ENCODE results near the gene SLC38A8. TPM values are rescaled to one million over a fixed set of nuclear protein-coding genes. Genes with fewer than 3 reads are reported as not detected.

The SLC38A8 gene
- total RNA-seq, 1 experiment from 2014 or later: not detected

DNA sequence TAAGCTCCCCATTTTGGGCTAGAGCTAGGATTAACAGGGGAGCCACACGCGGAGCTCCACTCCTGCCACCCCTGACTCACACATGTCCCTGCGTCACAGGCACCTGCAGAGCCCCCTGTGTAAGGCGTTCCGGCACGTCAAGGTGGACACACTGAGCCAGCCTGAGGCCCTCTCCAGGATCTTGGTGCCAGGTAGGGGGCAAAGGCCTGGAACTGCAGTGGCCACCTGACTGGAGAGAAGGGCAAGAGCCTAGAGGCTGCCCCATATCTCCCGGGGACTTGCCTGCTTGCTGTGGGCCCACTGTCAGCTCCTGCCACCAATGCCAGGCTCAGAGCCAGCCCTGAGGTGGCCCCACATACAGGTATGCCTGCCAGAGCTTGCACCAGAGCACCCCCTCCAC lies 40.9 kb downstream of the SLC38A8 start:
- POLR2A ChIA-PET: no interaction called here
- no peaks in the 10 kb centered on the region for H3K9me3 ChIP-seq (ENCODE audit: control insufficient read depth, insufficient read depth, low read depth, low read length)
- no peaks in the 10 kb centered on the region for H3K36me3 ChIP-seq (ENCODE audit: control insufficient read depth, insufficient read depth, low read length)
- H3K4me1 ChIP-seq (ENCODE audit: control insufficient read depth, insufficient read depth, low read length): no peaks in the 10 kb centered on the region
- in situ Hi-C loops (cut with HindIII; ENCODE audit: low pct_unique_long_range_greater_than_20kb, low sequenced_read_pairs): no loop called here
- ATAC-seq: no peak
- H3K27me3 ChIP-seq (ENCODE audit: control insufficient read depth, insufficient read depth, low read length): no peaks in the 10 kb centered on the region
- H3K27ac ChIP-seq (ENCODE audit: low read length): no peak overlapping the region
- intact Hi-C loops (cut with micrococcal nuclease; ENCODE audit: unreplicated experiment): no loop called here
- CTCF ChIA-PET: interaction anchor here (0.6 to 1.2 kb wide), 3 partner anchors 17 to 168 kb away, joined by 3 to 4 read pairs (median 3); no protein-coding TSS in a partner anchor
- TF ChIP-seq, protein P1, sequence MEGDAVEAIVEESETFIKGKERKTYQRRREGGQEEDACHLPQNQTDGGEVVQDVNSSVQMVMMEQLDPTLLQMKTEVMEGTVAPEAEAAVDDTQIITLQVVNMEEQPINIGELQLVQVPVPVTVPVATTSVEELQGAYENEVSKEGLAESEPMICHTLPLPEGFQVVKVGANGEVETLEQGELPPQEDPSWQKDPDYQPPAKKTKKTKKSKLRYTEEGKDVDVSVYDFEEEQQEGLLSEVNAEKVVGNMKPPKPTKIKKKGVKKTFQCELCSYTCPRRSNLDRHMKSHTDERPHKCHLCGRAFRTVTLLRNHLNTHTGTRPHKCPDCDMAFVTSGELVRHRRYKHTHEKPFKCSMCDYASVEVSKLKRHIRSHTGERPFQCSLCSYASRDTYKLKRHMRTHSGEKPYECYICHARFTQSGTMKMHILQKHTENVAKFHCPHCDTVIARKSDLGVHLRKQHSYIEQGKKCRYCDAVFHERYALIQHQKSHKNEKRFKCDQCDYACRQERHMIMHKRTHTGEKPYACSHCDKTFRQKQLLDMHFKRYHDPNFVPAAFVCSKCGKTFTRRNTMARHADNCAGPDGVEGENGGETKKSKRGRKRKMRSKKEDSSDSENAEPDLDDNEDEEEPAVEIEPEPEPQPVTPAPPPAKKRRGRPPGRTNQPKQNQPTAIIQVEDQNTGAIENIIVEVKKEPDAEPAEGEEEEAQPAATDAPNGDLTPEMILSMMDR (IDR thresholded peaks at IDR 0.05): no peak
- TF ChIP-seq, protein P2, sequence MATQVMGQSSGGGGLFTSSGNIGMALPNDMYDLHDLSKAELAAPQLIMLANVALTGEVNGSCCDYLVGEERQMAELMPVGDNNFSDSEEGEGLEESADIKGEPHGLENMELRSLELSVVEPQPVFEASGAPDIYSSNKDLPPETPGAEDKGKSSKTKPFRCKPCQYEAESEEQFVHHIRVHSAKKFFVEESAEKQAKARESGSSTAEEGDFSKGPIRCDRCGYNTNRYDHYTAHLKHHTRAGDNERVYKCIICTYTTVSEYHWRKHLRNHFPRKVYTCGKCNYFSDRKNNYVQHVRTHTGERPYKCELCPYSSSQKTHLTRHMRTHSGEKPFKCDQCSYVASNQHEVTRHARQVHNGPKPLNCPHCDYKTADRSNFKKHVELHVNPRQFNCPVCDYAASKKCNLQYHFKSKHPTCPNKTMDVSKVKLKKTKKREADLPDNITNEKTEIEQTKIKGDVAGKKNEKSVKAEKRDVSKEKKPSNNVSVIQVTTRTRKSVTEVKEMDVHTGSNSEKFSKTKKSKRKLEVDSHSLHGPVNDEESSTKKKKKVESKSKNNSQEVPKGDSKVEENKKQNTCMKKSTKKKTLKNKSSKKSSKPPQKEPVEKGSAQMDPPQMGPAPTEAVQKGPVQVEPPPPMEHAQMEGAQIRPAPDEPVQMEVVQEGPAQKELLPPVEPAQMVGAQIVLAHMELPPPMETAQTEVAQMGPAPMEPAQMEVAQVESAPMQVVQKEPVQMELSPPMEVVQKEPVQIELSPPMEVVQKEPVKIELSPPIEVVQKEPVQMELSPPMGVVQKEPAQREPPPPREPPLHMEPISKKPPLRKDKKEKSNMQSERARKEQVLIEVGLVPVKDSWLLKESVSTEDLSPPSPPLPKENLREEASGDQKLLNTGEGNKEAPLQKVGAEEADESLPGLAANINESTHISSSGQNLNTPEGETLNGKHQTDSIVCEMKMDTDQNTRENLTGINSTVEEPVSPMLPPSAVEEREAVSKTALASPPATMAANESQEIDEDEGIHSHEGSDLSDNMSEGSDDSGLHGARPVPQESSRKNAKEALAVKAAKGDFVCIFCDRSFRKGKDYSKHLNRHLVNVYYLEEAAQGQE (IDR thresholded peaks at IDR 0.05; ENCODE audit: insufficient read depth in 1 of 2, low read depth in 2 of 2, low read length in 1 of 2): no peak
- no peak for TF ChIP-seq POLR2AphosphoS5 (IDR thresholded peaks at IDR 0.05; ENCODE audit: low read depth, low read length)
- TF ChIP-seq SIN3A (IDR thresholded peaks at IDR 0.05; ENCODE audit: borderline replicate concordance, insufficient read depth, low read depth, low read length): no peak
- TF ChIP-seq TCF7L2 (IDR thresholded peaks at IDR 0.05; ENCODE audit: low read depth, low read length): no peak
- no peak for DNase-seq (ENCODE audit: low read depth, low spot score)
- BruUV-seq (replicated peaks): no TSS peak
- H3K4me3 ChIP-seq (ENCODE audit: low read depth in 2 of 2, low read length in 2 of 2): no peak overlapping the region

GRCh38 chr16:84000989-84001642 lies 41.5 kb downstream of the SLC38A8 start:
- TF ChIP-seq, protein P1 (IDR thresholded peaks at IDR 0.05): no peak
- TF ChIP-seq TCF7L2 (IDR thresholded peaks at IDR 0.05; ENCODE audit: low read depth, low read length) (no peak), SIN3A (IDR thresholded peaks at IDR 0.05; ENCODE audit: borderline replicate concordance, insufficient read depth, low read depth, low read length) (no peak), POLR2AphosphoS5 (IDR thresholded peaks at IDR 0.05; ENCODE audit: low read depth, low read length) (no peak)
- TF ChIP-seq, protein P2 (IDR thresholded peaks at IDR 0.05; ENCODE audit: insufficient read depth in 1 of 2, low read depth in 2 of 2, low read length in 1 of 2): no peak
- POLR2A ChIA-PET: no interaction called here
- in situ Hi-C loops (cut with HindIII; ENCODE audit: low pct_unique_long_range_greater_than_20kb, low sequenced_read_pairs) (no loop called here), intact Hi-C loops (cut with micrococcal nuclease; ENCODE audit: unreplicated experiment) (no loop called here)
- ATAC-seq: no peak
- no peak overlapping the region for H3K27ac ChIP-seq (ENCODE audit: low read length)
- no TSS peak for BruUV-seq (replicated peaks)
- CTCF ChIA-PET: interaction anchor here (1.2 kb wide), 1 partner anchor 45 kb away, joined by 4 read pairs; no protein-coding TSS in a partner anchor
- H3K27me3 ChIP-seq (ENCODE audit: control insufficient read depth, insufficient read depth, low read length): no peaks in the 10 kb centered on the region
- H3K4me1 ChIP-seq (ENCODE audit: control insufficient read depth, insufficient read depth, low read length): no peaks in the 10 kb centered on the region
- H3K36me3 ChIP-seq (ENCODE audit: control insufficient read depth, insufficient read depth, low read length): no peaks in the 10 kb centered on the region
- H3K4me3 ChIP-seq (ENCODE audit: low read depth in 2 of 2, low read length in 2 of 2): no peak overlapping the region
- H3K9me3 ChIP-seq (ENCODE audit: control insufficient read depth, insufficient read depth, low read depth, low read length): no peaks in the 10 kb centered on the region
- no peak for DNase-seq (ENCODE audit: low read depth, low spot score)

Data from Panc1 (cell line).